SK-N-SH treated with all-trans-retinoic acid at 6 μM for 48 hours (cell line): ENCODE measurements around the gene ZNF736.

Source experiments
- CSRNP3 ChIP-seq: fragments of 250-450 bp; sonication (Bioruptor Pico); IDR thresholded peaks from 2 replicates; pipeline ENCODE4 v1.5.1; 2021; ENCODE audit warnings: mild to moderate bottlenecking, moderate library complexity
- GLIS3 ChIP-seq: fragments of 250-450 bp; sonication (Bioruptor Pico); IDR thresholded peaks from 2 replicates; pipeline ENCODE4 v1.5.0; 2020; ENCODE audit warnings: mild to moderate bottlenecking, moderate library complexity
- ISL1 ChIP-seq: fragments of 250-450 bp; sonication (Bioruptor Pico); IDR thresholded peaks from 2 replicates; pipeline ENCODE4 v2.1.2; 2022; ENCODE audit warnings: mild to moderate bottlenecking, moderate library complexity
- OSR1 ChIP-seq: fragments of 250-450 bp; sonication (Bioruptor Pico); IDR thresholded peaks from 2 replicates; pipeline ENCODE4 v1.8.0; 2022; ENCODE audit warnings: moderate library complexity, mild to moderate bottlenecking, inconsistent platforms
- POU6F1 ChIP-seq: fragments of 250-450 bp; sonication (Bioruptor Pico); IDR thresholded peaks from 2 replicates; pipeline ENCODE4 v1.8.0; 2021; ENCODE audit warnings: low read depth, mild to moderate bottlenecking, moderate library complexity, borderline replicate concordance
- TCF4 ChIP-seq: fragments of 250-450 bp; sonication (Bioruptor Pico); IDR thresholded peaks from 2 replicates; pipeline ENCODE4 v1.8.0; 2021; ENCODE audit warnings: mild to moderate bottlenecking, moderate library complexity, borderline replicate concordance
- TSHZ2 ChIP-seq: fragments of 250-450 bp; sonication (Bioruptor Pico); IDR thresholded peaks from 2 replicates; pipeline ENCODE4 v1.5.0; 2020; ENCODE audit warnings: mild to moderate bottlenecking, moderate library complexity
- ZNF565 ChIP-seq: fragments of 450-650 bp; formaldehyde crosslinking; conservative IDR thresholded peaks from 2 replicates; pipeline ENCODE4 v1.5.0; 2020; ENCODE audit warnings: low read depth, mild to moderate bottlenecking, moderate library complexity

- TF ChIP-seq GLIS3 (no peak), TCF4 (CRISPR knock-in tag) (no peak), CSRNP3 (no peak), POU6F1 (CRISPR knock-in tag) (no peak), ISL1 (no peak), OSR1 (CRISPR knock-in tag) (no peak), TSHZ2 (no peak), ZNF565 (CRISPR knock-in tag) (no peak)
Measured at GRCh38 chr7:64308016-64308270, 5.8 kb upstream of the ZNF736 start.
